HG03432 (cell line): ENCODE measurements around the gene FAM9C.
"Not testable (repeated sequence)": the region's sequence is repeated elsewhere in the genome, so short reads cannot be mapped to it uniquely, and the experiment has no call there.

Experiments used
- ATAC-seq: cut with Tn5 transposase; IDR thresholded peaks from one replicate; pipeline ENCODE4 v1.9.1; 2021; ENCODE audit warnings: mild to moderate bottlenecking, moderate library complexity; ENCODE audit not compliant: unreplicated experiment

The FAM9C gene

GRCh38 chrX:13044441-13044840 lies at the start of gene FAM9C:
TSS of gene FAM9C (minus strand) at chrX:13044620. CDS start at chrX:13043789, 831 bp downstream.
- no peak for ATAC-seq

- no peak for ATAC-seq
Observed at GRCh38 chrX:13093529-13094140, 49.2 kb upstream of the FAM9C start.

GRCh38 chrX:13092455-13092941 lies 48.1 kb upstream of the FAM9C start:
- ATAC-seq = peak; percentile 79

GRCh38 chrX:13091111-13091765 lies 46.8 kb upstream of the FAM9C start:
- ATAC-seq = no peak

GRCh38 chrX:13090339-13091110 lies 46.1 kb upstream of the FAM9C start:
- ATAC-seq = no peak

GRCh38 chrX:13090027-13090338 lies 45.6 kb upstream of the FAM9C start:
- ATAC-seq = no peak

DNA sequence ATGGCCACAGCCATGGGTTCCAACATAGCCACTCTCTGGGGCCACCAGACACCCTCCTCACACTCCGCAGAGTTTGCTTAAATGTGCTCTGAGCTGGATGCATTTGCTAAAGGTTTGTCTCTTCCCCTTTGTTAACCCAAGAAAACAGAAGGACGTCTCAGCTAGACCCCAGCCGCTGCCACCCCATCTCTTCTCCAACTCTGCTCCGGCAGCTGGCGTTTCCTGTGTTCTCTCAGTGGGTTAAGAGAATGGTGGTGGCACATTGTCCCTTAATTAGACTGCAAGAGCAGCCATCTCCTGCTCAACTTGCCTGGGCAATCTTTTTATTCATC lies 43.7 kb upstream of the FAM9C start:
- ATAC-seq = no peak

- ATAC-seq = peak; percentile 72
Observed at GRCh38 chrX:13087322-13088155, 43.1 kb upstream of the FAM9C start.

- ATAC-seq = not testable (repeated sequence)
Observed at GRCh38 chrX:13086793-13087321, 42.4 kb upstream of the FAM9C start.

DNA sequence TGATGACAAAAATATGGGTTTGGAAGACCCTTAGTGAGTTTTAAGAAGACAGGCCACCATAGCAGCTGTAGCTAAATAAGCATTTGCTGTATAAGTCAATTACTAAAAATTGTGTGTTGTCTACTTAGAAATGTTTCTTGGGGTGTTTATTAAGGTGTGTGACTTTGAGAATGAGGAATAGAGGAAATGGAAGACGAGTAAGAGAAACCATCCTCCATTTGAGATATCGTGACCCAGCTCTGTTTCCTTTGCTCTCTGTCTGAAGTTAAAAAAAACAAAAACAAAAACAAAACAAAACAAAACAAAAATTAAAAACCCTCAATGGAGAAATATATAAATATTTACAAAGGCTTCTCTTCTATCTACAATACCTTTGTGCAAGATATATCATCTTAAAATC lies 41.7 kb upstream of the FAM9C start:
- no peak for ATAC-seq

GRCh38 chrX:13085526-13085925 lies 41.1 kb upstream of the FAM9C start:
- no peak for ATAC-seq

DNA sequence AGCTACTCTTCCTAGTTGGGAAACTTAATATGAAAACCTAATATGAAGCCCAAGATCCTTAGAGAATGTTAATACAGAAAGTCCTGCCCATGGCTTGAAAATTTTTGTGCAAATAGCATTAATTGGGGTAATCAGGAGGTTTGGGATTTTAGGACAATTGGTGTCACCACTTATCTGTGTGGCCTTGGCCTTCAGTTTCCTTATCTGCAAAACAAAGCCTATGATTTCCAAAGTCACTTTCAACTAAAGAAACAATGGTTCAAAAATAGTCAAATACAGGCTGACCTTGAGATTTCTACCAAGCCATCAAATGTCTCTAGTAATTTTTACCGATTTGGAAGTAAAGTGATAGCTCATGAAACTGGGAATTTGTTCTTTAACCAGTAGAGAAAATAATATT lies 40.2 kb upstream of the FAM9C start:
- no peak for ATAC-seq

DNA sequence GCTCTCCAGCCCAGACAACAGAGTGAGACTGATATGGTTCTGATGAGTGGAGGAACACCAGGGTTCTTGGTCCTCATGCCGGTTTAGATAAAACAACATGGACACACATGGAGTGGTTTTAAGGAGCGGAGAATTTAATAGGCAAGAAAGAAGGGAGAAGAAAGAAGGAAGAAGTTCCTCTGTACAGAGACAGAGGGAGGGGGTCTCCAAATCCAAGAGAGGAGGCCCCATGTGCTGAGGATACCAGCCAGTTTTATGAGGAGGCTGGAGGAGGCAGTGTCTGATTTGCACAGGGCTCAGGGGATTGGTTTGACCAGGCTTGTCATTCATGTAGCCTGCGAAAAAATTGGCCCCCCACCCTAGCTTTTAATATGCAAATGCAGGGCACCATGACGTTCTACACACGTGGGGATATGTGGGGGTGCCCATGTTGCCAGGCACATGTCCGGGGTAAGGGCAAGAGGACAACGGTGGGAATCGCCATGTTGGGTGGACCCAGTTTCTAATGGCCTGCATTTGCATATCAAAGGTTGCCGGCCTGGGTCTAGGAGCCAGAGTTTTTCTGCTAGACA lies 39.4 kb upstream of the FAM9C start:
- not testable (repeated sequence) for ATAC-seq

DNA sequence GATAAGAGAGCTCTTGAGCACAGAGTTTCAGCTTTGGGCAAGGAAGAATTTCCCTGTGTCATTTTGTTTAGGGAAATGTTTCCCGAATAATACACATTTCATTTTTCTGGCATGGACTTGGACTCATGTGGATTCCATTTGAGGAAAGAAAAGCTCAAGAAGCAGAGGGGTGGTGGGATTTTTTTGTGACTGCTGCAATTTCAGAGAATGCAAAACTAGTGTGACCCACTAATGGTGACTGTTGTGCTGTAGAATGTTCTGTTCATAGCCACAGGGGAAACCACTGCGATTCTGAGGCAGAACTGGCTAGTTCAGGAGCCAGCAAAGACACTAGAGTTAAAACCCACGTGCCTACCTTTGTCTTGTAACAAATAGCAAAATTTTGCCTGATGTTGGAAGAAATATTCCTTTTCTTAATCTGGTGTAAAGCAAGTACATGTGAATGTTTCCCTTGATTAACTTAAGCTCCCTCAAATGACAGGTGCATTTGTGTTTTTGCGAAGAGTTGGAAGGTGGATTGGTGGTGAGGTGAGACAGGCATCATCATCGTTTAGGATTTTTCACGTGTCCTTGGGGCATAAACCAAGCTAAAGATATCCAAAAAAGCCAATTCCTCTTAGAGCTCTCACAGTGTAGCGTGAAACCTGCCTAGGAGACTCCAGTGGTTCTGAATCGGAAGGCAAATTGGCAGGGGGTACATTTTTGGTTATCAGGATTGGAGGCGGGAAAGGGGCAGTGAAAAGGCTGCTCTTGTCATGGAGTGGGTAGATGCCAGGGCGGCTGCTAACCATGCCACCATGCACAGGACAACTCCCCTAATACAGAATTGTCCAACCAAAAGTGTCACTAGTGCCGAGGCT lies 38.0 kb upstream of the FAM9C start:
- ATAC-seq = no peak

DNA sequence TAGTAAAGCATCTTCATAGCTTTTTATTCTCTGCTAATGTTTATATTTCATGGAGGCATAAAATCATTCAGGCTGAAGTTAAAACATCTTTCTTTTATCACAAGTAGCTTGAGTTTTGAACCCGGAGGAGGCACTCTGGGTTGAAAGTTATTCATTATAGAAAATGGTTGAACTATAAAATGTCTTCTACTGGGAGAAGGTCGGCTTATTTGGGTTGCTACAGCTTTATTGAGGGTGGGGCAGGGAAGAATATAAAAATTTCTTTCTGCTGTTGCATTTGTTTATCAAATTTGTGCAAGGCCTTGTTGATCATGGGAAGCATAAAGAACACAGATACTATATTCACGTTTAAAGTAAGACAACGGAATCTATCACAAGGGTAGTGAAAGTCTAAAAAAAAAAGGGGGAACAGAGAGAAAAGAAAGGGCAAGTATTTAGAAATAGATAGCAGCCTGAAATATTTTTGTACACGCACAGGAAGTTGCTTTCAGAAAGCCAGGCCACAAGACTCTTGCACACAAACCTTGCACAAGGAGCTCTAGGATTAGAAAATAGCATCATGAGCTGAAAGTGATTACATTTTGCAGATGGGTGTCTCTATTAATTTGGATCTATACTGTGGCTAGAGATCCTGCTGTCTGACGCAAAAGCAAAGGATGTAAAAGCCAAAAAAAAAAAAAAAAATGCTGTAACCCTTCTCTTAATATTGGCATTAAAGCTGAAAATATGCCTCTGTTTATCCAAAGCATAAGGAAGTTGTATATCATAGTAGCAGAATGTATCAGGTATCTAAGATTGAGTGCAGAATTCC lies 37.2 kb upstream of the FAM9C start:
- peak; percentile 57 for ATAC-seq

GRCh38 chrX:13080128-13080795 lies 35.8 kb upstream of the FAM9C start:
- ATAC-seq = no peak

DNA sequence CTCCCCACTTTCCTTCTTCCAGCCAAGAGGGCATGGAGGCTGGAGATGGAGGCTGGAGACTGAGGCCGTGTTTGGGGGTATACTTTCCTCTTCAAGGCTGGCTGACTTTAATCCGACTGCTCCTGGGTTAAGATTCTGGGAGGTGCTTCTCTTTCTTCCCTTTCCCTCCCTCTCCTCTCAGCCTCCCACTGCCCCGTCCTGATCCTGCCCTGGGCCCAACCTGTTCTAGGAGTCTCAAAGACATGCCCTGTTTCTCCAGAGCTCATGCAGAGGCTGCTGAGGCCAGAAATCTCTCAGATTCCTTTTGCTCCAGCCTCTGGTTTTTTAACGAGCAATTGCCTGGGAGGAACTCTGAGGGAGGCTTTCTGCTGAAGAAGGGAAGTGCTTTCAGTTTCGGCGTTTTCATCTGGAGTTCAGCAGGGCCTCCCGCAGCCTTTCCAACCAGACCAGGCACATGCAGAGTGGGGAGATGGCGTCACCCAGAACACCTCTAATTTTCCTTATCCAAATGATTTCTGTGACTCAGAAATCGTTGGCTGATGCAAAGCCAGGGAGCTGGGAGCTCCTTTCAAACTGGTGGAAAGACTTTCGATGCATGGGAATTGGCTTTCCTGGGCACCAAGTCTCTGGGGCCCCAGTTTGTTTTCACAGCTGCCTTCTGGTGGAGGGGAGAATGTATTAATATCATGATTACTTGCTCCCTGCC lies 34.5 kb upstream of the FAM9C start:
- ATAC-seq = no peak

- no peak for ATAC-seq
Observed at GRCh38 chrX:13077168-13077567, 32.7 kb upstream of the FAM9C start.
